ENCODE results near the gene COL17A1.

Gene COL17A1

GRCh38 chr10:104036069-104036384 is 49.7 kb downstream of the COL17A1 start:
- Histone ChIP-seq H3K9me3 (ENCODE audit: control insufficient read depth, low read length) (no peaks in the 10 kb centered on the region), H3K36me3 (ENCODE audit: control insufficient read depth, insufficient read depth, low read length) (no peaks in the 10 kb centered on the region), H3K4me3 (ENCODE audit: low read length) (no peak overlapping the region), H3K27me3 (ENCODE audit: control insufficient read depth, insufficient read depth, low read length) (no peaks in the 10 kb centered on the region), H3K9ac (ENCODE audit: low read length) (no peak overlapping the region), H3K4me1 (ENCODE audit: control insufficient read depth, insufficient read depth, low read length) (no peaks in the 10 kb centered on the region)

- H3K27me3 ChIP-seq (ENCODE audit: control insufficient read depth, insufficient read depth, low read length): no peaks in the 10 kb centered on the region
- no peak overlapping the region for H3K9ac ChIP-seq (ENCODE audit: low read length)
- no peaks in the 10 kb centered on the region for H3K9me3 ChIP-seq (ENCODE audit: control insufficient read depth, low read length)
- H3K36me3 ChIP-seq (ENCODE audit: control insufficient read depth, insufficient read depth, low read length): no peaks in the 10 kb centered on the region
- no peaks in the 10 kb centered on the region for H3K4me1 ChIP-seq (ENCODE audit: control insufficient read depth, insufficient read depth, low read length)
- H3K4me3 ChIP-seq (ENCODE audit: low read length): no peak overlapping the region
Observed at GRCh38 chr10:104035194-104036068, 50.2 kb downstream of the COL17A1 start.

GRCh38 chr10:104034401-104035193 is 51.1 kb downstream of the COL17A1 start:
- no peaks in the 10 kb centered on the region for H3K36me3 ChIP-seq (ENCODE audit: control insufficient read depth, insufficient read depth, low read length)
- H3K4me1 ChIP-seq (ENCODE audit: control insufficient read depth, insufficient read depth, low read length): no peaks in the 10 kb centered on the region
- no peaks in the 10 kb centered on the region for H3K9me3 ChIP-seq (ENCODE audit: control insufficient read depth, low read length)
- no peak overlapping the region for H3K9ac ChIP-seq (ENCODE audit: low read length)
- H3K27me3 ChIP-seq (ENCODE audit: control insufficient read depth, insufficient read depth, low read length): no peaks in the 10 kb centered on the region
- no peak overlapping the region for H3K4me3 ChIP-seq (ENCODE audit: low read length)

- Histone ChIP-seq H3K36me3 (ENCODE audit: control insufficient read depth, insufficient read depth, low read length) (no peaks in the 10 kb centered on the region), H3K27me3 (ENCODE audit: control insufficient read depth, insufficient read depth, low read length) (no peaks in the 10 kb centered on the region), H3K9me3 (ENCODE audit: control insufficient read depth, low read length) (no peaks in the 10 kb centered on the region), H3K4me1 (ENCODE audit: control insufficient read depth, insufficient read depth, low read length) (no peaks in the 10 kb centered on the region), H3K4me3 (ENCODE audit: low read length) (no peak overlapping the region), H3K9ac (ENCODE audit: low read length) (no peak overlapping the region)
Observed at GRCh38 chr10:104033966-104034365, 51.7 kb downstream of the COL17A1 start.

- no peaks in the 10 kb centered on the region for H3K4me1 ChIP-seq (ENCODE audit: control insufficient read depth, insufficient read depth, low read length)
- H3K4me3 ChIP-seq (ENCODE audit: low read length): no peak overlapping the region
- no peaks in the 10 kb centered on the region for H3K9me3 ChIP-seq (ENCODE audit: control insufficient read depth, low read length)
- H3K9ac ChIP-seq (ENCODE audit: low read length): no peak overlapping the region
- H3K27me3 ChIP-seq (ENCODE audit: control insufficient read depth, insufficient read depth, low read length): no peaks in the 10 kb centered on the region
- no peaks in the 10 kb centered on the region for H3K36me3 ChIP-seq (ENCODE audit: control insufficient read depth, insufficient read depth, low read length)
Observed at GRCh38 chr10:104033401-104033930, 52.2 kb downstream of the COL17A1 start.

- no peak overlapping the region for H3K9ac ChIP-seq (ENCODE audit: low read length)
- no peaks in the 10 kb centered on the region for H3K36me3 ChIP-seq (ENCODE audit: control insufficient read depth, insufficient read depth, low read length)
- H3K9me3 ChIP-seq (ENCODE audit: control insufficient read depth, low read length): no peaks in the 10 kb centered on the region
- H3K4me3 ChIP-seq (ENCODE audit: low read length): no peak overlapping the region
- no peaks in the 10 kb centered on the region for H3K27me3 ChIP-seq (ENCODE audit: control insufficient read depth, insufficient read depth, low read length)
- no peaks in the 10 kb centered on the region for H3K4me1 ChIP-seq (ENCODE audit: control insufficient read depth, insufficient read depth, low read length)
Observed at GRCh38 chr10:104032144-104032775, 53.4 kb downstream of the COL17A1 start.

- Histone ChIP-seq H3K9ac (ENCODE audit: low read length) (no peak overlapping the region), H3K36me3 (ENCODE audit: control insufficient read depth, insufficient read depth, low read length) (no peaks in the 10 kb centered on the region), H3K27me3 (ENCODE audit: control insufficient read depth, insufficient read depth, low read length) (no peaks in the 10 kb centered on the region), H3K9me3 (ENCODE audit: control insufficient read depth, low read length) (no peaks in the 10 kb centered on the region), H3K4me3 (ENCODE audit: low read length) (no peak overlapping the region), H3K4me1 (ENCODE audit: control insufficient read depth, insufficient read depth, low read length) (no peaks in the 10 kb centered on the region)
Observed at GRCh38 chr10:104031631-104032030, 54.0 kb downstream of the COL17A1 start.

GRCh38 chr10:104029521-104029860 is 56.2 kb downstream of the COL17A1 start:
- no peaks in the 10 kb centered on the region for H3K9me3 ChIP-seq (ENCODE audit: control insufficient read depth, low read length)
- H3K27me3 ChIP-seq (ENCODE audit: control insufficient read depth, insufficient read depth, low read length): no peaks in the 10 kb centered on the region
- H3K36me3 ChIP-seq (ENCODE audit: control insufficient read depth, insufficient read depth, low read length): no peaks in the 10 kb centered on the region
- no peak overlapping the region for H3K9ac ChIP-seq (ENCODE audit: low read length)
- H3K4me1 ChIP-seq (ENCODE audit: control insufficient read depth, insufficient read depth, low read length): no peaks in the 10 kb centered on the region
- no peak overlapping the region for H3K4me3 ChIP-seq (ENCODE audit: low read length)

GRCh38 chr10:104028823-104029520 is 56.7 kb downstream of the COL17A1 start:
- Histone ChIP-seq H3K4me1 (ENCODE audit: control insufficient read depth, insufficient read depth, low read length) (no peaks in the 10 kb centered on the region), H3K4me3 (ENCODE audit: low read length) (no peak overlapping the region), H3K9me3 (ENCODE audit: control insufficient read depth, low read length) (no peaks in the 10 kb centered on the region), H3K9ac (ENCODE audit: low read length) (no peak overlapping the region), H3K36me3 (ENCODE audit: control insufficient read depth, insufficient read depth, low read length) (no peaks in the 10 kb centered on the region), H3K27me3 (ENCODE audit: control insufficient read depth, insufficient read depth, low read length) (no peaks in the 10 kb centered on the region)

- no peaks in the 10 kb centered on the region for H3K9me3 ChIP-seq (ENCODE audit: control insufficient read depth, low read length)
- no peaks in the 10 kb centered on the region for H3K36me3 ChIP-seq (ENCODE audit: control insufficient read depth, insufficient read depth, low read length)
- no peak overlapping the region for H3K9ac ChIP-seq (ENCODE audit: low read length)
- no peak overlapping the region for H3K4me3 ChIP-seq (ENCODE audit: low read length)
- H3K27me3 ChIP-seq (ENCODE audit: control insufficient read depth, insufficient read depth, low read length): no peaks in the 10 kb centered on the region
- H3K4me1 ChIP-seq (ENCODE audit: control insufficient read depth, insufficient read depth, low read length): no peaks in the 10 kb centered on the region
Observed at GRCh38 chr10:104028146-104028545, 57.5 kb downstream of the COL17A1 start.

- no peak overlapping the region for H3K9ac ChIP-seq (ENCODE audit: low read length)
- H3K4me1 ChIP-seq (ENCODE audit: control insufficient read depth, insufficient read depth, low read length): no peaks in the 10 kb centered on the region
- no peak overlapping the region for H3K4me3 ChIP-seq (ENCODE audit: low read length)
- H3K27me3 ChIP-seq (ENCODE audit: control insufficient read depth, insufficient read depth, low read length): no peaks in the 10 kb centered on the region
- no peaks in the 10 kb centered on the region for H3K9me3 ChIP-seq (ENCODE audit: control insufficient read depth, low read length)
- H3K36me3 ChIP-seq (ENCODE audit: control insufficient read depth, insufficient read depth, low read length): peaks cover 6% of the 10 kb centered on the region
Observed at GRCh38 chr10:104026762-104027161, 58.9 kb downstream of the COL17A1 start.

Data from mucosa of stomach (tissue), 1 donor.